ENCODE measurements around the gene SPDYE1. TPM values are rescaled to one million over a fixed set of nuclear protein-coding genes. Genes with fewer than 3 reads are reported as not detected.

SPDYE1 gene
- total and polyA plus RNA-seq, 4 donors: 0.71 TPM; not detected in 3

GRCh38 chr7:44044315-44045225 lies 46.9 kb downstream of the SPDYE1 start, which contains the start of gene DBNL:
DBNL (plus strand) TSS chr7:44044702; CDS start chr7:44044738, 36 bp downstream.
- peak; percentile 95 for DNase-seq (ENCODE audit: low spot score)
- Histone ChIP-seq H3K27ac (ENCODE audit: low read depth in 1 of 2, low read length in 2 of 2) (peak within 1 kb of the TSS; percentile 88 to 91), H3K4me3 (ENCODE audit: low read depth in 1 of 3, low read length in 3 of 3) (peak within 1 kb of the TSS; percentile 74 to 96 (median 87)), H3K36me3 (ENCODE audit: control insufficient read depth in 4 of 4, insufficient read depth in 3 of 4, low read depth in 1 of 4, low read length in 3 of 4) (peaks cover 0 to 5% (median 1%) of the 10 kb centered on the region in 4 donors), H3K9ac (ENCODE audit: low read depth in 1 of 2, low read length in 2 of 2) (peak within 1 kb of the TSS; percentile 95 to 97), H3K4me1 (ENCODE audit: control insufficient read depth in 4 of 4, insufficient read depth in 4 of 4, low read length in 3 of 4) (peaks cover 12 to 31% (median 23%) of the 10 kb centered on the region in 4 donors), H3K27me3 (ENCODE audit: control insufficient read depth in 4 of 4, insufficient read depth in 4 of 4, low read length in 3 of 4) (no peaks in the 10 kb centered on the region), H3K9me3 (ENCODE audit: control insufficient read depth in 4 of 4, low read length in 3 of 4) (no peaks in the 10 kb centered on the region)
- no peak for TF ChIP-seq HNF4G (IDR thresholded peaks at IDR 0.05)
- no peak for TF ChIP-seq RXRA (IDR thresholded peaks at IDR 0.05)
- TF ChIP-seq FOXA1 (IDR thresholded peaks at IDR 0.05): no peak
- TF ChIP-seq RAD21 (IDR thresholded peaks at IDR 0.05): peak in 1 of 2 donors; percentile 58
- no peak for TF ChIP-seq ZBTB33 (IDR thresholded peaks at IDR 0.05)
- peak; percentile 84 for TF ChIP-seq YY1 (IDR thresholded peaks at IDR 0.05)
- TF ChIP-seq SP1 (IDR thresholded peaks at IDR 0.05): peak; percentile 60
- TF ChIP-seq JUND (IDR thresholded peaks at IDR 0.05): no peak
- TF ChIP-seq CTCF (IDR thresholded peaks at IDR 0.05; ENCODE audit: low read depth, low read length, missing input control): no peak
- TF ChIP-seq TAF1 (conservative IDR thresholded peaks at IDR 0.05): no peak
- peak; percentile 43 for TF ChIP-seq MAX (IDR thresholded peaks at IDR 0.05)
- peak; percentile 58 to 83 for TF ChIP-seq EGR1 (IDR thresholded peaks at IDR 0.05; ENCODE audit: low read depth in 2 of 2)
- no peak for TF ChIP-seq ATF3 (IDR thresholded peaks at IDR 0.05)
- TF ChIP-seq FOXA2 (IDR thresholded peaks at IDR 0.05): no peak
- peak; percentile 38 for TF ChIP-seq NR2F2 (IDR thresholded peaks at IDR 0.05)
- TF ChIP-seq GABPA (IDR thresholded peaks at IDR 0.05 in 1 of 2, conservative IDR thresholded peaks at IDR 0.05 in 1 of 2): peak; percentile 92 to 98
- TF ChIP-seq HNF4A (conservative IDR thresholded peaks at IDR 0.05): no peak
- peak; percentile 45 for TF ChIP-seq REST (IDR thresholded peaks at IDR 0.05)
- under 1% methylated on average over 74 of the region's 74 CpGs for WGBS
